GM18867 (cell line): ENCODE data around the gene PDE9A.

Source experiments
- ATAC-seq: cut with Tn5 transposase; IDR thresholded peaks from one replicate; pipeline ENCODE4 v1.9.1; 2021; ENCODE audit warnings: mild to moderate bottlenecking, moderate library complexity; ENCODE audit not compliant: unreplicated experiment

The PDE9A gene

DNA sequence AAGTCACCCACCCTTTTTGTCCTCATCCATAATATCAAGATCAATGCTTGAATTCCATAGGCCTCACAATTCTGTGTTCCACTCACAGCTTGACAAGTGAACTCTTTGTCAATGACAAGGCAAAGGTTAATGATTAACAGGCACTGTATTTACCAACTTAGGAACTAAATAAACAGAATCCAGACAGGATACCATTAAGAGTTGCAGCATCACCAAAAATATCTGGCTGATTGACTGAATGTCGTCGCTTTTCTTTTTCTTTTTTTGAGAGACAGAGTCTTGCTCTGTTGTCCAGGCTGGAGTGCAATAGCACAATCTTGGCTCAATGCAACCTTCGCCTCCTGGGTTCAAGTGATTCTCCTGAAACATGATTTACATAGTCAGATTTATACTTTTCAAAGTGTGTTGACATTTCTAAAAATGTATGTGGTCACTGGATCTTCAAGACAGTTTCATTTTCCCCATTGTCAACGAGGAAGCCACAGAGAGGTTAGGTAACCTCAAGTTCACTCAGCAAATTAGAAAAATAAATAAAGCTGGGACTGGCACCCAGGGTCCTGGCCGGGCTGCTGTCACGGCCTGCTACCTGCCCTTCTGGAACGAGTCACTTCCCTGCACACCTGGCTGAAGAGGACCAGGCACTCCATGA is 81.0 kb downstream of the PDE9A start:
- ATAC-seq: no peak

DNA sequence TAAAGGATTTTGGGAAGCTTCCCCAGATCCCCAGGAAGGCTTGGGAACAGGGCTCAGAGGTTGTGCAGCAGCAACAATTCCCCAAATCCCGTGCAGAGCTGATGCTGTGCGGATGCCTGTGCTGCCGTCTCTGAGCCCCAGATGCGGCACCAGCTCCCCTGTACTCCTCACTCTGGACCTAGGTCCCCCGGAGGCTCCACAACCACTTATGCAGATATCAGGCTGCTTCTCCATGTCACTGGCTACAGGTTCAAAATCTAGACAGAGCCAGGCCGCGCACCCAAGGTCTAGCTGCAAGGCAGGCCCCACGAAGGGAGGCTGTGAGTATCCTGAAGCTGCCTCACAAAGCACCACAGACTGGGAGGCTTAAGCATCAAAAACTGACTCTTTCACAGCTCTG is 81.6 kb downstream of the PDE9A start:
- ATAC-seq: no peak

- no peak for ATAC-seq
Measured at GRCh38 chr21:42735944-42736343, 82.5 kb downstream of the PDE9A start.

DNA sequence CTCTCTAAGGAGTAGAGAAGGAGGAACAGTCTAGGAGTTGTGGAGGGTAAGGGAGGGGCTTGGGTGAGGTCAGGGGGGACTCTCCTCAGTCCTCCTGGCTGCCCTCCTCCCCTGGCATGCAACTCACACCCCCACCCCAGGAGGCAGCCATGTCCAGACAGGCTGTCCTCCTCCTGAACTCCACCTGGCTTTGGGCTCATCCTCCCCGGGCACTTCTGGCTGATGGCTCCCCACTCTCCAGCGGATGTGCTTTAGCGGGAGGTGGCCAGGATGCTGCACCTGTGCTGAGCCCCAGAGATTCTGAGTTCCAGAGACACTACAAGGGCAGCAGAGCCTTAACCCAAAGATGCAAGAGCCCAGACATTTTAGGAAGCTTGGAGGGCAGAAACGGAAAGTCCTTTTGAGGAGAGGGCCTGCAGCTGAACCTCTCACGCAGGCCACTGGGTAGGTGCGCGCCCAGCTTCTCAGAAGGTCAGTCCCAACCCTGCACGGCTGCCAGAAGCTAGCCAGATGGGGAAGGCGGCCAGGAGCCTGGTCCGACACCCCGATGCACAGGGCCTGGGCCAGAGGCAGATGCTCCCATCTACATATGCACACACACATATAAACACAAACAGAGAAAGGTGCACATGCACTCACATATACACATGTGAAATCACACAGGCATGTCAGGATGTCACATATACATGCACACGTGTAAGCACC is 83.4 kb downstream of the PDE9A start:
- no peak for ATAC-seq

- no peak for ATAC-seq
Measured at GRCh38 chr21:42737951-42738590, 84.7 kb downstream of the PDE9A start.

DNA sequence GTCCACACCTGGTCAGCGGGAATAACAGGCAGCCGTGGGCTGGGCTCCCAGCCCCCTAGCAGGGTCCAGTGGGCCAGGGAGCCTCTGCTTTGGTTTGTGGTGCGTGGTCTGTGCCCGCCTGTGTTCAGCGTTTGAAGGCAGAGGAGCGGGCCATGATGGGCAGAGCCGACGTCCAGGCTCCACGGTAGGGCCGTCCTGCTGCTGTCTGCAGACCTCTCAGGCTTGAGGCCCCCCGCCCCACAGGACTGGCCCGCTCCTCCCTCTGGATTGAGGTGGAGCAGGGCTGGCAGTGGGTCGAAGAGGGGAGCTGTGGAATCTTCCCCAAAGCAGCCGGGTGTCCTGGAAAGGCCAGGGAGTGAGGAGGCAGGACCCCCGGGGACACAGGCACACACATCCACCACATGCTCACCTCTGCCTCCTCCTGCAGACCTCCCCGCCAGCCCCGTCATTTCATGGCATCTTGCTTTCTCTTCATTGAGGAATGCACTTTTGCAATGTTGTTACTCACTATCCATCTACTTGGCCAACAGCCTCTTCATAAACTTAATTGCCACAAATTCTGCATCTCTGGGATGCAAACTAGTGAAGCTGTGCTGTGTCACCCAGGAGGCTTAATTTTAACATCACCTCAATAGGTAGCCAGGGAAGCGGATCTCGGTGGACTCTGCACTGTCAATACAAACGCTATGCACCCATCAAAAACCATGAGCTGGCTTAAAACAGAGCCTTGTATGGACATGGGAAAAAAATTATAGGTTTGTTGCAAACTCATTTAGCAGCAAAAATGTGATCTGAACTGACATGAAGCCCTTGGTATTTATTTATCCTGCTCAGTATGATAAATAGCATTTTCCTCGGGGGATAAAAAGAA is 85.9 kb downstream of the PDE9A start:
- no peak for ATAC-seq

DNA sequence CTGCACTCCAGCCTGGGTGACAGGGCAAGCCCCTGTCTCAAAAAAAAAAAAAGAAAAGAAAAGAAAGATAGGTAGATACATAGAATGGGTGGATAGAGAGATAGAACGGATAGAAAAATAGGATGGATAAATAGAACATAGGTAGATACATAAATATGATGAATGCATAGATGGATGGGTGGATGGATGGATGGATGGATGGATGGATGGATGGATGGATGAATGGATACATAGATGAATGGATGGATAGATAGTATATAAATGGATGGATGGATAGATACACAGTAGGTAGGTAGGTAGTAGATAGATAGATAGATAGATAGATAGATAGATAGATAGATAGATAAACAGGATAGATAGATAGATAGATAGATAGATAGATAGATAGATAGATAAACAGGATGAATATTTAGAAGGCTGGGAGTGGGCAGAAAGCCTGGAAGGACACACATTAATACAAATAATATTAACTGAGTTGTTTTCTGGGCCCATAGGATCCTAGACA is 87.0 kb downstream of the PDE9A start:
- ATAC-seq: no peak

DNA sequence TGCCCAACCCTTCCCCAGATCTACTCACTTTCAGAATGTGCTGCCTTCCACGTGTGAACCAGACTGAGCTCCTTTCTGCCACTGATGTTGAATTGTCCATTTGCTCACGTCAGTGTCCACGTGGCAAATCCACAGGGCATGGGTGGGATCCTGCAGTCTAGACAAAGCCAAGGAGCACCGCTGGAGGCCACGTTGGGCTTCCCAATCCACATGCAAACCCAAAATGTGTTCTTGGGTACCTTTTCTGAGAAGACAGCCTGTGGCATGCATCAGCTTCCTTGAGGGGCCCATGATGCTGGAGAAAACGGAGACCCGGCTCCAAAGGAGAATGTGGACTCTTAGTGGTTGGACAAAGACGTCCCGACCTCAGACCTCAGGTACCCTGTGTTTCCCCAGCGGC is 87.6 kb downstream of the PDE9A start:
- ATAC-seq: no peak

DNA sequence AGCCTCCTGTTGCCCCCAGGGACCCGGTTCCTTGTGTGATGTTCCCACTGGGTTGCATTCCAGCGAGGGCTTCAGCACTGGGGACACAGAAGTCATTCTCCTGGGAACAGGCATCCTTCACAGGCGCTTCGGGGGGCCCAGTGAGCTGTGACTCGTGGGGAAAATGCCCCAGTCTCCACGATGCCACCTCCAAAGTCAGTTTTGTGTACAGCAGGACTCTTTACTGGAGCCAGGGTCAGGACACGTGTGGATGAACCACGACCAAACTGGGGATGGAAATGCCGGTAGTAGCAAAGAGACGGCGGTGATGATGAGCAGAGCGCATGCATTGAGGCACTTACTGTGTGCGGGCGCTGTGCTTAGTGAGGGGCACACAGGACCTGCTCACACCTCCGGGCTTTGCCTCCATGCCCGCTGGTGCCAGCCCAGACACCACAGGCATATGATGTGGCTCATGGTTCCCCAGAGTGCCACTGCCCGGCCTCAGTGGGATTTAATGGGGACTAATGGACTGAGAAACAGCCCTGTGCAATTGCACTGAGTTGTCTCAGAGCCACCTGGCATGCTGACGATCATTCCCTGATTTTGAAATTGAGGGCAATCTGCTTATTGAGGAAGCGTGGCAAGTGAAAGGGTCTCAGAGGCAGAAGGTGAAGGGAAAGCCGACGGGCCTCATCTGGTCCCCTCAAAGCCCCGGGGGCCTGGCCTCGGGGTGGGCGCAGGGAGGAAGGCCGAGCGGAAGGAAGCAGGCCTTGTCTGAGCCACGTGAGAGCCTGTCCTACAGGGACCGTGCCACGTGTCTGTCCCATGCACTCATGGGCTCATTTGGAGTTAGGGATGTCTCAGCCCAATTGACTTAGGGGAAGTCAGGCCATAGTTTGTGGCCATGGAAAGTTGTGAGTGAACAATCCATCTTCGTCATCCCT is 91.4 kb downstream of the PDE9A start:
- no peak for ATAC-seq

DNA sequence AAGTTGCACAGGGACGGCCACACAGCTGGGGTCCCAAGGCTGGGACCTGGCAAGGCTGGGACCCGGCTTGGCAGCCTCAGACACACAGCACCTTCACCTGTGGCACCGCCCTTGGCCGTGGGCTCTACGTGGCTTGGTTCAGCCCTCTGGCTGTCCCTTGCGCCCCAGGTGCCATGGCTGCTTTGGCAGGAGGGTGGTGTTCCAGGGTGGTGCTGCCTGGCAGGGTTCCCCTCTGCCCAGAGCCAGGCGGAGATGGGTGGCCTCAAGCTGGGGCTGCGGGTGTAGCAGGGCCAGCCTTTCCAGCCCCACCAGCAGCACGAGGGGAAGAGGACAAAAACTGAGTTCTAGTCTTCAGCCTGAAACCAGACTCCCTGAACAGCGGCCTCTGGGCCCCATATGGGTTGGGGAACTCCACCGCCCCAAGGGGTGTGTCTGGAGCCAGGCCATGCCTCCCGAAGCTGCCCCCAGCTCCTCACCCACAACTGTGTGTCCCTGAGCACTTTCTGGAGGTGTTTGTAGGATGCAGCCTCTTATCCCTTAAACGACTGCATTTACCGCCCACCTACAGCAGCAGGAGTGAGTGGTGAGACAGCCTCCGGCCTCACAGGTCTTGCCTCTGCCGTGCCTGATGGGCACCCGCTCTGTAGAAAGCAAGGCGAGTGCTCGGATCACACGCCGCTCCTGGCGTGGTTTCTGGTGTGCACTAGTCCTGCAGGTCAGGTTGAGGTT is 92.3 kb downstream of the PDE9A start:
- no peak for ATAC-seq

- ATAC-seq: no peak
Measured at GRCh38 chr21:42746240-42746592, 92.8 kb downstream of the PDE9A start.

- no peak for ATAC-seq
Measured at GRCh38 chr21:42746593-42747275, 93.3 kb downstream of the PDE9A start.

- ATAC-seq: no peak
Measured at GRCh38 chr21:42747276-42747701, 93.9 kb downstream of the PDE9A start.

DNA sequence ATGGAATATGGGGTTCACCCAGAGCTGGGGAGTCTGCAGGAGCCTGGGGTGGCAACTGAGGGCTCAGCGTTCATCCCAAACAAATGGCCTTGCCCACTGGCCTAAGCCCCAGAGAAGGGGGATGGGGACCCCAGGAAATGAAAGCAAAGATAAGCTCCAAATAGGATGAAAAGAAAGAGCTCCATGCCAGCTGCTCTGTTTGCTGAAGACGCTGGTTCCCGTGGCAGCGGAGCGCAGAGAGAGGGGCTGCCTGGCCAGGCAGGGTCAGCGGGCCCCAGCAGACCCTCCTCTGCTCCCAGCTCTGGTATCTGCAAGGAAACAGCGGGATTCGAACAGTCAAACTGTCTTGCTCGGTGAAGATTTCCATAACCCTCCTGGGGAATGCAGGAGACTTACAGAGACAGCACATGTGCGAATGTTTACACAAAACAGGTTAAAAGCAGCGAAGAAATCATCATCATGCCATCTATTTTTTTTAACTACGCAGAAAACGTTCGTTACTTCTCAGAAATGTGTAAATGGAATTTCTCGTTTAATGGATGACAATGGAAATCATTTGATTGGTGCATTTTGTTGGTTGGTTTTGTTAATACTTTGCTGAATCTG is 94.4 kb downstream of the PDE9A start:
- ATAC-seq: no peak

DNA sequence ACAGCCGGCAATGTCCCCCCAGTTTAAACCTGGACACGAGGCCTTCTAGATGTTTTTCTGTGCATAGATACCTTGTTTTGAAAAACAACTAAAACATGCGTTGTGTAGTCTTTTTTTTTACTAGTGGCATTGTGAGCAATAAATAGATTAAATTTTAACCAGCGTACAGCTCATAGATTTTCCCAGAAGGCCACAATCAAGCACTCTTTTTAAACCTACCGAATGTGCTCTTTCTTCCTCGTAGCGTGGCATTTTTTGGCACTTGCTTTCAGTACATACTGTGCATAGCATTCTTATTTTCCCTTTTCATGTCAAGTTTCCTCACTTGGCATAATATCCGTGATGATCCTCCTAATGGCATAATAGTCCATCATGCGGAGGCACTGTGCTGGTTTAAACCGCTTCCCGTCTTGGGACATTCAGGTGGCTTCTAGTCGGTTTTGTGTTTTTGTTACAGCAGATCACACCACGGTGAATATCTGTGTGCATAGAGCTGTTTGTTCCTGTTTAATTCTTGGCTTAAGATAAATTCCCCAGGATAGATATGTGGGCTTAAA is 95.3 kb downstream of the PDE9A start:
- no peak for ATAC-seq

GRCh38 chr21:42750737-42751530 is 97.5 kb downstream of the PDE9A start:
- ATAC-seq: no peak

DNA sequence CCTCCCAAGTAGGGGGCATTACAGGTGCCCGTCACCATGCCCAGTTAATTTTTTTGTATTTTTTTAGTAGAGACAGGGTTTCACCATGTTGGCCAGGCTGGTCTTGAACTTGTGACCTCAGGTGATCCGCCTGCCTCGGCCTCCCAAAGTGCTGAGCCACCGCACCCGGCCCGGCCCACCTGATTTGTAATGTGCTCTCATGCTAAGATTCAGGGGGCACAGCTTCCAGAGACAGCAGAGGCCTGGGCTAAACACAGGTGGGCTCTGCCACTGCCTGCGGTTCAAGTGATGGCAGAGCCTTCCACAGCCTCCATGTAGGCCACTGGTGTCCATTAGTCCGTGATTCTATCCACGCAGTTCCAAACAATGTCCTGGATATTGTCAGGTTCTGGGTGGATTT is 98.4 kb downstream of the PDE9A start:
- ATAC-seq: no peak
